Liver (tissue), 3 donors: Measurements from ENCODE around the gene UIMC1.

Source experiments
- ATF3 ChIP-seq: IDR thresholded peaks from 2 replicates; pipeline ENCODE4 v1.6.1; 2016; ENCODE audit warnings: antibody characterized with exemption
- CTCF ChIP-seq: fragments of 150-350 bp; IDR thresholded peaks from 2 replicates; pipeline ENCODE4 v1.5.1; 2017; ENCODE audit warnings: improper control_type of control experiment, low read depth, low read length; ENCODE audit not compliant: missing input control
- EGR1 ChIP-seq, 2 donors: IDR thresholded peaks; 2 replicates each; pipeline ENCODE4 v1.6.1; 2016 to 2018; ENCODE audit warnings: antibody characterized with exemption in 2 of 2, low read depth in 2 of 2
- FOXA1 ChIP-seq: IDR thresholded peaks from 2 replicates; pipeline ENCODE4 v1.6.1; 2016; ENCODE audit warnings: antibody characterized with exemption
- FOXA2 ChIP-seq: IDR thresholded peaks from 2 replicates; pipeline ENCODE4 v1.6.1; 2016; ENCODE audit warnings: antibody characterized with exemption
- HNF4G ChIP-seq: IDR thresholded peaks from 2 replicates; pipeline ENCODE4 v1.6.1; 2016; ENCODE audit warnings: antibody characterized with exemption
- JUND ChIP-seq, 2 donors: IDR thresholded peaks; 2 replicates each; pipeline ENCODE4 v1.6.1; 2016; ENCODE audit warnings: antibody characterized with exemption in 2 of 2
- MAX ChIP-seq: IDR thresholded peaks from 2 replicates; pipeline ENCODE4 v1.6.1; 2016; ENCODE audit warnings: antibody characterized with exemption
- RAD21 ChIP-seq, 2 donors: IDR thresholded peaks; 2 replicates each; pipeline ENCODE4 v1.6.1; 2016; ENCODE audit warnings: antibody characterized with exemption in 2 of 2, mild to moderate bottlenecking in 2 of 2
- REST ChIP-seq: IDR thresholded peaks from 2 replicates; pipeline ENCODE4 v1.6.1; 2016; ENCODE audit warnings: antibody characterized with exemption, mild to moderate bottlenecking
- SP1 ChIP-seq: IDR thresholded peaks from 2 replicates; pipeline ENCODE4 v1.6.1; 2018; ENCODE audit warnings: antibody characterized with exemption, mild to moderate bottlenecking
- TAF1 ChIP-seq: conservative IDR thresholded peaks from 2 replicates; pipeline ENCODE4 v1.6.1; 2016; ENCODE audit warnings: antibody characterized with exemption, mild to moderate bottlenecking
- YY1 ChIP-seq: IDR thresholded peaks from 2 replicates; pipeline ENCODE4 v1.6.1; 2016; ENCODE audit warnings: antibody characterized with exemption, mild to moderate bottlenecking
- ZBTB33 ChIP-seq: IDR thresholded peaks from 2 replicates; pipeline ENCODE4 v1.6.1; 2016; ENCODE audit warnings: antibody characterized with exemption
- donor health status: healthy.
- donor health status: healthy.

- TF ChIP-seq RAD21 (IDR thresholded peaks at IDR 0.05) (peak; percentile 25 to 34), CTCF (peak; percentile 22), MAX (no peak), FOXA1 (no peak), FOXA2 (no peak), REST (peak; percentile 11), JUND (IDR thresholded peaks at IDR 0.05) (no peak), EGR1 (IDR thresholded peaks at IDR 0.05; ENCODE audit: low read depth in 2 of 2) (no peak), HNF4G (no peak), ZBTB33 (peak; percentile 99), YY1 (peak; percentile 85), SP1 (no peak), TAF1 (no peak), ATF3 (no peak)
Observed at GRCh38 chr5:177022386-177023302, 16.1 kb upstream of the UIMC1 start, which contains the start of gene ZNF346.
